ENCODE data around the gene CTNNA1.

DNA sequence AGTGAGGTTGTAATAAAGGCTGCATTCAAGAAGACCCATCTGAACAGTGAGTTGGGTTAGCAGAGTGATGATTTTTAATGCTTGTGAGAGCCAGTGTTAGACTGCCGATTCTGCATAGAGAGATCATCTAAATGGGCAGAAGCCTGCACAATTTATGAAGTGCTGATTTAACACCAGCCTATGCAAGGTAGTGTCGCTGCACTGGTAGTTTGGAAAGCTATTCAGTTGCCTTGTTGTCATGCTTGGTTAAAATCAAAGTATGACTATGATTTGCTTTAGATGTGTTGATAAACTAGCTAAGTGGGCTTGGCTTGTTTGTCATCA lies 122.3 kb downstream of the CTNNA1 start:
- TF ChIP-seq, protein P1, sequence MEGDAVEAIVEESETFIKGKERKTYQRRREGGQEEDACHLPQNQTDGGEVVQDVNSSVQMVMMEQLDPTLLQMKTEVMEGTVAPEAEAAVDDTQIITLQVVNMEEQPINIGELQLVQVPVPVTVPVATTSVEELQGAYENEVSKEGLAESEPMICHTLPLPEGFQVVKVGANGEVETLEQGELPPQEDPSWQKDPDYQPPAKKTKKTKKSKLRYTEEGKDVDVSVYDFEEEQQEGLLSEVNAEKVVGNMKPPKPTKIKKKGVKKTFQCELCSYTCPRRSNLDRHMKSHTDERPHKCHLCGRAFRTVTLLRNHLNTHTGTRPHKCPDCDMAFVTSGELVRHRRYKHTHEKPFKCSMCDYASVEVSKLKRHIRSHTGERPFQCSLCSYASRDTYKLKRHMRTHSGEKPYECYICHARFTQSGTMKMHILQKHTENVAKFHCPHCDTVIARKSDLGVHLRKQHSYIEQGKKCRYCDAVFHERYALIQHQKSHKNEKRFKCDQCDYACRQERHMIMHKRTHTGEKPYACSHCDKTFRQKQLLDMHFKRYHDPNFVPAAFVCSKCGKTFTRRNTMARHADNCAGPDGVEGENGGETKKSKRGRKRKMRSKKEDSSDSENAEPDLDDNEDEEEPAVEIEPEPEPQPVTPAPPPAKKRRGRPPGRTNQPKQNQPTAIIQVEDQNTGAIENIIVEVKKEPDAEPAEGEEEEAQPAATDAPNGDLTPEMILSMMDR (tag by site-specific recombination; IDR thresholded peaks at IDR 0.05), result no peak
- TF ChIP-seq ZNF184 (tag by site-specific recombination; IDR thresholded peaks at IDR 0.05) (no peak), ZNF350 (tag by site-specific recombination; IDR thresholded peaks at IDR 0.05) (no peak), ZNF140 (tag by site-specific recombination; IDR thresholded peaks at IDR 0.05) (no peak), ZNF114 (tag by site-specific recombination; IDR thresholded peaks at IDR 0.05) (no peak), ZNF521 (tag by site-specific recombination; IDR thresholded peaks at IDR 0.05) (no peak), BCL11A (tag by site-specific recombination; IDR thresholded peaks at IDR 0.05; ENCODE audit: low read depth) (no peak), SP2 (tag by site-specific recombination; IDR thresholded peaks at IDR 0.05) (no peak), ZBTB1 (tag by site-specific recombination; IDR thresholded peaks at IDR 0.05) (no peak)
- TF ChIP-seq, protein P2, sequence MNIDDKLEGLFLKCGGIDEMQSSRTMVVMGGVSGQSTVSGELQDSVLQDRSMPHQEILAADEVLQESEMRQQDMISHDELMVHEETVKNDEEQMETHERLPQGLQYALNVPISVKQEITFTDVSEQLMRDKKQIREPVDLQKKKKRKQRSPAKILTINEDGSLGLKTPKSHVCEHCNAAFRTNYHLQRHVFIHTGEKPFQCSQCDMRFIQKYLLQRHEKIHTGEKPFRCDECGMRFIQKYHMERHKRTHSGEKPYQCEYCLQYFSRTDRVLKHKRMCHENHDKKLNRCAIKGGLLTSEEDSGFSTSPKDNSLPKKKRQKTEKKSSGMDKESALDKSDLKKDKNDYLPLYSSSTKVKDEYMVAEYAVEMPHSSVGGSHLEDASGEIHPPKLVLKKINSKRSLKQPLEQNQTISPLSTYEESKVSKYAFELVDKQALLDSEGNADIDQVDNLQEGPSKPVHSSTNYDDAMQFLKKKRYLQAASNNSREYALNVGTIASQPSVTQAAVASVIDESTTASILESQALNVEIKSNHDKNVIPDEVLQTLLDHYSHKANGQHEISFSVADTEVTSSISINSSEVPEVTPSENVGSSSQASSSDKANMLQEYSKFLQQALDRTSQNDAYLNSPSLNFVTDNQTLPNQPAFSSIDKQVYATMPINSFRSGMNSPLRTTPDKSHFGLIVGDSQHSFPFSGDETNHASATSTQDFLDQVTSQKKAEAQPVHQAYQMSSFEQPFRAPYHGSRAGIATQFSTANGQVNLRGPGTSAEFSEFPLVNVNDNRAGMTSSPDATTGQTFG (tag by site-specific recombination; IDR thresholded peaks at IDR 0.05; ENCODE audit: borderline replicate concordance), result no peak
- TF ChIP-seq, protein P3, sequence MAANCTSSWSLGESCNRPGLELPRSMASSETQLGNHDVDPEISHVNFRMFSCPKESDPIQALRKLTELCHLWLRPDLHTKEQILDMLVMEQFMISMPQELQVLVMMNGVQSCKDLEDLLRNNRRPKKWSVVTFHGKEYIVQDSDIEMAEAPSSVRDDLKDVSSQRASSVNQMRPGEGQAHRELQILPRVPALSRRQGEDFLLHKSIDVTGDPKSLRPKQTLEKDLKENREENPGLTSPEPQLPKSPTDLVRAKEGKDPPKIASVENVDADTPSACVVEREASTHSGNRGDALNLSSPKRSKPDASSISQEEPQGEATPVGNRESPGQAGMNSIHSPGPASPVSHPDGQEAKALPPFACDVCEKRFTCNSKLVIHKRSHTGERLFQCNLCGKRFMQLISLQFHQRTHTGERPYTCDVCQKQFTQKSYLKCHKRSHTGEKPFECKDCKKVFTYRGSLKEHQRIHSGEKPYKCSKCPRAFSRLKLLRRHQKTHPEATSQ (tag by site-specific recombination; IDR thresholded peaks at IDR 0.05), result no peak

Measured in HEK293 (cell line).